ENCODE data around the gene SSBP3.
A peak's percentile ranks its signal among the peaks of the same experiment; 100 is the strongest.
"Not testable (repeated sequence)": the region's sequence is repeated elsewhere in the genome, so short reads cannot be mapped to it uniquely, and the experiment has no call there.

Gene SSBP3

DNA sequence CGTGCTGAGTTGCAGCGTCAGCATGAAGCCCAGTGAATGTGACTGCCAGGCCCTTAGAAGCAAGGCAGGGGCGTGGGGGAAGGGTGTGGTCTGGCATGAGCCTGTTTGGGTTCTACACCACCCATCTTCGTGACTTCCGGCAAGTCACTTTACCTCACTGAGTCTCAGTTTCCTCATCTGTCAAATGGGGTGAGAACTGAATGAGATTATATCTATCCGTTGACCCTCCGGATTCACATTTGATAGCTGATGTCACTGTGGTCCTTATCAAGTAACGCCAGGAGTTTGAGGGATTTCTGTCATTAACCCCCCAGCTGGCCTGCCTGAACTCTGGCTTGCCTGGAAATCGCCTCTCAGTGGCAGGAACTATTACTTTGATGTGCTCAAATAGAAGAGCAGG is 190.7 kb downstream of the SSBP3 start:
- DNase-seq: no peak

DNA sequence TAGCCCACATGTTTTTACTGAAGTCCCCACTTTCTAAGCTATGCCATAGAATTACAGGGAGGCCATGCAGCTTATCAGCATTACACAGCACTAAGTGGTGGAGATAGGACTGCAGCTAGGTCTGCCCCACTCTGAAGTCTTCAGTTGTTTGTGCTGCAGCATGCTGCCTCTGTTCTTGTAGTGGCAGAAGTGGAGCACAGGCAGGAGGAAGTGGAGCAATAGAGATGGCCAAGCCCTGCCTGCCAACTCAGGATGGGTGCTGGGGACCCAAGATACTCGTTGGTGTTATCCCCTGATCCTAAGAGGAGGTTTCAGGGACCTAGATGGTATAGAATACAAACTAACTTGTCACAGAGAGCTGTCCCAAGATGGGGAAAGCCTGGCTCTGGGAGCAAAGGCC is 193.3 kb downstream of the SSBP3 start:
- DNase-seq: no peak

DNA sequence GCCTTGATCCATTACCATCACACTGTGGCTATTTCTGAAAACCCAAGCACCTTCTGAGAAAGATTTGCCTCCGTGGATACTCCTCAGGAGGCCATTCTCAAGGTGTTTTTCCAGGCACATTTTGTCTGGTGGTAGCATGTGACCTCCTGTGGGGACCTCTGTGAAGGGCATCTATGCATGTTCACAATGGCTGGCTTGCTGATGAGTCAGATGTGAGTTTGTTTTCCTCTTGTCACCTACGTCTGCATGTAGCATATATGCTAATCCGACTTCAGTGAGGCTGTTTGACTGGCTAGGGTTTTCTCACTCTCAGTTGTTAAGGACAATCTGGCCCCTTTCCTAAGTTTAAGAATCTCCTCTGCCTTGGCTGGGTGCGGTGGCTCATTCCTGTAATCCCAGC is 198.3 kb downstream of the SSBP3 start:
- not testable (repeated sequence) for DNase-seq

DNA sequence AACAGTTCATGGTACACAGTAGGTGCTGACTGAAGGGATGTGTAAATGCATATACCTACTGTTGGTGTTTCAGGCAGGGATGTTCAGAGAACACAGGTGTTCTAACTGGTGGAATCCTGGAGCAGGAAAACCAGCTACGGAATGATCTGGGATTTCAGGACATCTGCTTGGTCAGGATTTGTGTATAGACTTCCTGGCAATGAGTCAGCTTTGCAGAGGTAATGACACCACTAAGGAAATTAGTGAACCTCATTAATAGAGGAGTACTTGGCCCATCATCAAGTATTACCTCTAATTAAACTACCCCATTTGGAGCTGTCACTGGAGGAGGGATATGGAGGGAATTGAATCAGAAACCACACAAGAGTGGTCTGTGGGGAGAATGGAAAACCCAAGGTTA is 198.9 kb downstream of the SSBP3 start:
- DNase-seq: no peak

DNA sequence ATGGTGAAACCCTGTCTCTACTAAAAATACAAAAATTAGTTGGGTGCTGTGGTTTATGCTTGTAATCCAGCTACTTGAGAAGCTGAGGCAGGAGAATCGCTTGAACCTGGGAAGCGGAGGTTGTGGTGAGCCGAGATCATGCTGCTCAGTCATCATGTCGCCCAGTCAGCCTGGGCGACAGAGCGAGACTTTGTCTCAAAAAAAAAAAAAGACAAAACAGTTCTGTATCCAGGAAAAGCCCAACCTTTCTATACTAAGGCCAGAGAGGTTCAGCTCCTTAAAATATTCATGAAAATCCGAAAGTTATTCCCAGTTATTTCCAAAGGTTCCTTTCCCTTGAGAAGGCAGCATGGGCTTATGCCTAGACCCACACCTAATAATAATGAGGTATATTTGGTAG is 202.0 kb downstream of the SSBP3 start:
- no peak for DNase-seq

DNA sequence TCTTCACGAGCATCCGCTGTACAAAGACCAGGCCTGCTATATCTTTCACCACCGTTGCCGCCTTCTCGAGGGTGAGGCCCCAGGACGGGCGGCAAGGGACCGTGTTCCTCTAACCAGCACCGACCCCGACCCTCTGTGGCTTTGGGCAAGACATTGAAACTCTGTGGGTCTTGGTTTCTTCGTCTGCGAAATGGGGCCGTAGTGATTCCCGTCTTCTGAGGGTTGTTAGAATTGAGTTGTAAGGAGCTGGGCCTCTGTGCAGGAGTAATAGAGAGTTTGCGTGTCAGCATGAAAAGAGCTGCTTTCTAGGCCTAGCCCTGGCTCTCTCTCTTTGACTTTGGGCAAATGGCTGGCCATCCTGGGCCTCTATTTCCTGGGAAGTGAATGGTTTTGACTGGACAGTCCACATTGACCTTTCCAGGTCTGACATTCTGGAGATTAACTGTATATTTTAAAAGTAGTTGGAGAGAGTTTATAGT is 205.6 kb downstream of the SSBP3 start:
- no peak for DNase-seq

DNA sequence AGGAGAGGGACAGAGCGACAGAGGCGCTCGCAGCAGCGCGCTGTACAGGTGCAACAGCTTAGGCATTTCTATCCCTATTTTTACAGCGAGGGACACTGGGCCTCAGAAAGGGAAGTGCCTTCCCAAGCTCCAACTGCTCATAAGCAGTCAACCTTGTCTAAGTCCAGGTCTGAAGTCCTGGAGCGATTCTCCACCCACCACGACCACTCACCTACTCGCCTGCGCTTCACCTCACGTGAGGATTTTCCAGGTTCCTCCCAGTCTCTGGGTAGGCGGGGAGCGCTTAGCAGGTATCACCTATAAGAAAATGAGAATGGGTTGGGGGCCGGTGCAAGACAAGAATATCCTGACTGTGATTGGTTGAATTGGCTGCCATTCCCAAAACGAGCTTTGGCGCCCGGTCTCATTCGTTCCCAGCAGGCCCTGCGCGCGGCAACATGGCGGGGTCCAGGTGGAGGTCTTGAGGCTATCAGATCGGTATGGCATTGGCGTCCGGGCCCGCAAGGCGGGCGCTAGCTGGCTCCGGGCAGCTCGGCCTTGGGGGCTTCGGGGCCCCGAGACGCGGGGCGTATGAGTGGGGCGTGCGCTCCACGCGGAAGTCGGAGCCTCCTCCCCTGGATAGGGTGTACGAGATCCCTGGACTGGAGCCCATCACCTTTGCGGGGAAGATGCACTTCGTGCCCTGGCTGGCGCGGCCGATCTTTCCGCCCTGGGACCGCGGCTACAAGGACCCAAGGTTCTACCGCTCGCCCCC is 206.3 kb downstream of the SSBP3 start, which contains the start of the genes CYB5RL and MRPL37:
TSS of gene CYB5RL (minus strand) at position 266 of the 754 bp plus-strand sequence. CDS start 4,414 bp downstream, outside the sequence.
TSS of gene MRPL37 (plus strand) at position 403 of the 754 bp plus-strand sequence. CDS start at position 480, 77 bp downstream.
- DNase-seq: peak; percentile 87 to 88

DNA sequence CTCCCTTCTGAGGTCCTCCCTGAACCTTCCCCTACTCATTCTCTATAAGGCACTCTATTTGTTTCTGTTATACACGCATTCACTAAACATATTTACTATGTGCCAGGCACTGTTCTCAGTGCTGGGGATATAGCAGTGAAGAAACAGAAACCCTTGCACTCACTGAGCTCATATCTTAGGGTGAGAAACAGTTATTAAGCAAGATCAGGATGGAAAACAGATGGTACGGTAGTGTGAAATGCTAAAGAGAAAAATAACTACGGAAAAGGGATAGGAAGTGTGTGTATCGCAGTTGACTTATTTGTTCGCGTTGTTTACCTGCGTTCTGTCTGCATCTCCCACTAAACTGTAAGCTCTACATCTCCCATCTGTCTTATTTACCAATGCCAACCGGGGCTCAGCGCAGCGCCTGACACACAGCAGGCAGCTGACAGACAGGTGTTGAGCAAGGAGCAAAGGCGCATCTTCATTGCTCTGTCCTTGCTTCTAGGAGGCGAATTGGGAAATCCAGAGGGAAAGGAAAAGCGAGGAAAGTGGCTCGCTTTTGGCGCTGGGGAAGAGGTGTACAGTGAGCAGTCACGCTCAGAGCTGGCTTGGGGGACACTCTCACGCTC is 206.9 kb downstream of the SSBP3 start:
- DNase-seq: no peak

DNA sequence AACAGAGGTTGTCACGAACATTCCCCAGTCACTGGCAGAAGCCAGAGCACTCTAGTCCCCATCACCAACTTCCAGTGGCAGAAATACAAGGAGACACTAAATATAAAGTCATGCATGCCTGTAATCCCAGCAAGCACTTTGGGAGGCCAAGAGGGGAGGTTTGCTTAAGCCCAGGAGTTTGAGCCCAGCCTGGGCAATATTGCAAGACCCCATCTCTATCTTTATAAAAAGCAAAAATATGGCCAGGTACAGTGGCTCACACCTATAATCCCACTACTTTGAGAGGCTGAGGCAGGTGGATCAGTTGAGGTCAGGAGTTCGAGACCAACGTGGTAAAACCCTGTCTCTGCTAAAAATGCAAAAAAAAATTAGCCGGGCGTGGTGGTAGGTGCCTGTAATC is 212.7 kb downstream of the SSBP3 start:
- no peak for DNase-seq

DNA sequence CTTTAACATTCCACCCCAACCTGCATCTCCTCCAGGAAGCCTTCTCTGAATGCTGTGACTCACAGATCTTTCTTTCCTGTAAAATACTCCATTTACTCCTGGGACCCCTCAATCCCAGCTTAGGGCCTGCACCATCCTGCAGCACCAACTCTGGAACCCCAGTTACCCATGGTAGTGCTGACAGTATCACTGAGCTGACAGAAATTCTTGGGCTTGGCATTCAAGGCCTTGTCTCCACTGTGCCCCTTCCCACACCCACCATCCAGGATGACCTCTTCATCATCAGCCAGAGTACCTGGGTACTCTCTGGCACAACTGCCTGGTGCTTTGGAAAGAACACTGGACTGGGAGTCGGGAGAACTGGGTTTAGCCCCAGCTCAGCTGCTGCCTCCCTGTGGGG is 214.7 kb downstream of the SSBP3 start:
- no peak for DNase-seq

DNA sequence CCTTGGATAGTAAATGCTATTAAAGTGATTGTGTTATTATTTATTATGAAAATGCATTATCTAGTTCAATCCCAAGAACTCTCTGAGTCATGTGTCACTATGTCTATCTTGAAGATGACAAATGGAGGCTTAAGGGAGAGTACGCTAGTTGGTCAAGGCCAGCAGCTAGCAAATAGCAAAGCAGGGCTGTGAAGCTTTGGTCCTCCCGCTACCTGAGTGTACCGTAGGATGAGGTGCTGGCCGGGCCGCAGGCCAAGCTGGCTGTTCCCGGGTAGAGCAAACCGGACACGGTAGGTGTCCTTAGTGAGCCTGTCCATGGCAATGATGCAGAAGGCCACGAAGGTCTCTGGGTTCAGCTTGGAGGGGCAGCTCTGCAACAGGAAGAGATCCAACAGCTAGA is 215.7 kb downstream of the SSBP3 start:
- DNase-seq: no peak

DNA sequence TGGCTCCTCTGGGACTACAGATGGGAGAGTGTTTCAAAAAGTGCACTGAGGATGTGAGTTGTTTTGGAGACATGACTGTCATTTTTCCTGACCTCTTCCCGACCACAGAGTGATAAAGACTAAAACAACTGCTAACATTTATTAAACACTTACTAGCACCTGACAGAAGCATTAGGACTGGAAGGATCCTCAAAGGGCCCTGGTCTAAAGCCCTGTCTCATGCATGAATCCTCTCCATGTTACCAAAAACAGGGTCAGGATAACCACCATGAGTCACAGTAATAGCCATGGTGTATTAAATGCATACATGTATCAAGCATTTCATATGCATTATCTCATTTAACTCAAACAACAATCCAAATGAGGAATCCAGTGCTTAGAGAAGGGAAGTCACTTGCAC is 217.9 kb downstream of the SSBP3 start:
- DNase-seq: no peak

DNA sequence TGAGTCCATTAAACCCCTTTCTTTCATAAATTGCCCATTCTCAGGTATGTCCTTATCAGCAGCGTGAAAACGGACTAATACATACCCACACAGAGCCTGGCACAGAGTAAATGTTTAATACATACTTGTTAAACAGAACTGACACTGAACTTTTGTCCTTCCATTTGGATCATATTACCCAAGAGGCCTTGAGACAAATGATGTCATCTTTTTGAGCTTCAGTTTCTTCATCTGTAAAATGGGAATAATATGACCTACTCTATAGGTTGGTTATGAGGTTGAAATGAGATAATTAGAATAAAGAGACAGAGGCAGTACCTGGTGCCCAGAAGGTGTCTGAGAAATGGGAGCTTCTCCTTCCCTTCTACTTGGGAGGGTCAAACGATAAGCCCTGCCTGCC is 220.1 kb downstream of the SSBP3 start:
- no peak for DNase-seq

DNA sequence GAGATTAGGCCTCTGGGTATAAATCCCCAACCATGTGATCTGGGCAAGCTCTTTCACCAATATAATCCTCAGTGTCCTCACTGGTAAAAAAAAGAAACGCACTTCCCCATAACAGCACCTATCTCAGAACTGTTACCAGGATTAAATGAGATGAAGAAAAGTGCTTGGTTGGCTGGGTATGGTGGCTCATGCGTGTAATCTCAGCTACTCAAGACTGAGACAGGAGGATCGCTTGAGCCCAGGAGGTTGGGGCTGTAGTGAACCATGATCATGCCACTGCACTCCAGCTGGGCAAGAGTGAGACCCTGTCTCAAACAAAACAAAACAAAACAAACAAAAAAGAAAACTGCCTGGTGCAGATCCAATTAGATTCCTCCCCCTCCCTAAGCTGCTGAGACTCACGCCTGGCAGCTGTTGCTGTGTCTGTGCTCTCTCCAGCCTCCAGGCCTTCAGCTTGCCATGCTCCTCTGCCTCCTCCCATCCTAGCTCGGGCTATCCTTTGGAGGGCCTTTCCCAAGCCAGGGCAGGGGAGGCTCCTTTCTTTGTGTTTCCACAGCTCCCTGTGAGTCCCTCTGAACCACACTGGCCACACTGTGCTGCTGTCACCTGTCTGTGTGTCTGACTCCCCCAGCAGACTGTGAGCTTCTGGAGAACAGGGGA is 225.4 kb downstream of the SSBP3 start:
- DNase-seq: no peak

DNA sequence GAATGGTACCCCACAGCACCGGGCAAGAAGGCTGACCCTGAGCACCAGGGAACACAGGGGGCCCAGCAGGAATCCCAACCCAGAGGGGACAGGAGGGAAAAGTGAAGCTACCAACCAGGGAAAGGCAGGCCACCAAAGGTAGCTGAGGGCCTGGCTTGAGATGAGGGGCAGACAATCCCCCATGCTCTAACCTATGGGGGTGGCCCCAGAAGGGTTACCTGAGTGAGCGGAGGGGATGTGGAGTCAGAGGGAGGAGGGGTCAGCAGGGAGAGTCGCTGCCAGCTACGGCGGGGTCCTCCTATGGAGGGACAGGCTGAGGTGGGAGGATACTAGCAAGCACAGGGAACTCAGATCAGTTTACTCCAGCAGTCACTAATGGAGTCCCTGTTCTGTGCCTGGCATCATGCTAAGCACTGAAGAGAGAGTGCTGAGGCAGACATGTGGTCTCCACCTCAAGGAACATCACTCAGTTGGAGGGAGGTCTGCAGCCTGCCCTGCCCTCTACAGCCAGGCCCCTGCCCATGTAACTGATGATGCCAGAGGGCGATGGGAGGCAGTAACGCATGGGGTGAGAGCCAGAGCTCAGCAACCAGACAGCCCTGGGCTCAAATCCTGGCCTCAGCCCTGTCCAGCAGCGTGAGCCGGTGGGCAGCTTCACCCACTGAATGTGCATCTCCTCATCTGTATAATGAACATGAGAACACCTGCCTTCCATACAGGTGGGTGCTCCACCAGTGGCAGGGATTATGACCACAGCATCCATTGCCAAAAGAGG is 227.7 kb downstream of the SSBP3 start:
- no peak for DNase-seq

DNA sequence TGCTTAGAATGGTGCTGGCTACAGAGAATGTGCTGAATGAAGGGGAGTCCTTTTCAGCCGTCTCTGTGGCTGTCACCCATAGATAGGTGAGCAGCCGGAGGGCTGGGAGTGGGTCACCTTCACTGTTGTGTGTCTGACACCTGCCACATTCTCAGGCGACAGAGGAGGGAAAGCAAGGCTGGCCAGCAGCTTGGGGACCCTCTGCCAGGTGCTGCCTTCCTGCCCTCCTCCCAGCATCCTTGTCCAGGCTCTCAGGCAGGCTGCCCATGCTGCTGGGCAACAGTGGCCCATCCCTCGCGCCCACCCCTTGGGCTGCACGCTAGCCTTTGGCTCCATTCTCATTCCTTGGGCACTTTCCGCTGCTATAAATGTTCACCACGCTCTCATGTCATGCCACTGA is 228.5 kb downstream of the SSBP3 start:
- DNase-seq: no peak

DNA sequence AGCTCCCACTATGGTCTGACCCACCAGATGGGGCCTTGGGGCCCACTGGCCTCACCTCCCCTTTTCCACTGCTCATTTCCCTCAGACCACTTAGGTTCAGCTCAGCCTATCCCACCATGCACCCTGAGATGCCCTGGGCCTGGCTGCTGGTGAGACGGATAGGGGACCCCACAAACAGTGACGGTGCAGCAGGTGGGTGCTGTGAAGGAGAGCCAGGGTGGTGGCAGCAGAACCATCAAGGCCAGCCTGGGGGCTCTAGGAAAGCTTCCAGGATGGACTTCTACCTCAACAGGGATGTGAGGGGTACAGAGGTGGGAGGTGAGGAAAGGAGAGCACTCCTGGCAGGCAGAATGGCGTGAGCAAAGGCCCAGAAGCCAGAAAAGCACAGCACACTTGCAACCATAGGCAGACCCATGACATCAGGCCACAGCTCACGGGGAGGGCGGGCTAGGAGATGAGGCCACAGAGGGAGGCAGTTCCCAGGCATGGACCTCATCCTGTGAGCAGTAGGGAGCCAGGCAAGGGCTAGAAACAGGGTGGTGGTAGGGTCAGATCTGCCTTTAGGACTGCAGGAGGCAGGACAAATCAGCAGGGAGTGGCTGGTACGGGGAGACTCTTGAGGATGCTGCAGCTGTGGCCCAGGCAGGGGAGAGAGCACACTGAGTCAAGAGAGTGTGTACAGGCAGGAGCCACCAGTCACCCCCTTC is 229.4 kb downstream of the SSBP3 start:
- no peak for DNase-seq

Measured in hippocampal formation (tissue), 2 donors.